ENCODE data around the gene ICA1L.

The ICA1L gene

GRCh38 chr2:202765436-202765835 is 106.1 kb downstream of the ICA1L start:
- Histone ChIP-seq H3K27ac (ENCODE audit: low read depth, low read length) (no peak overlapping the region), H3K4me3 (ENCODE audit: low read depth in 1 of 5, low read length in 5 of 5) (no peak overlapping the region), H3K4me1 (ENCODE audit: control insufficient read depth in 5 of 5, insufficient read depth in 5 of 5, low read length in 5 of 5) (no peaks in the 10 kb centered on the region), H3K36me3 (ENCODE audit: control insufficient read depth in 5 of 5, insufficient read depth in 5 of 5, low read length in 5 of 5) (peaks cover 0 to 16% (median 11%) of the 10 kb centered on the region in 5 donors), H3K9me3 (ENCODE audit: control insufficient read depth in 5 of 5, low read length in 5 of 5) (no peaks in the 10 kb centered on the region), H3K9ac (ENCODE audit: low read length in 5 of 5) (no peak overlapping the region), H3K27me3 (ENCODE audit: control insufficient read depth in 5 of 5, insufficient read depth in 4 of 5, low read length in 5 of 5) (no peaks in the 10 kb centered on the region)

- no peaks in the 10 kb centered on the region for H3K27me3 ChIP-seq (ENCODE audit: control insufficient read depth in 5 of 5, insufficient read depth in 4 of 5, low read length in 5 of 5)
- H3K36me3 ChIP-seq (ENCODE audit: control insufficient read depth in 5 of 5, insufficient read depth in 5 of 5, low read length in 5 of 5) = peaks cover 0 to 20% (median 15%) of the 10 kb centered on the region in 5 donors
- H3K4me1 ChIP-seq (ENCODE audit: control insufficient read depth in 5 of 5, insufficient read depth in 5 of 5, low read length in 5 of 5) = no peaks in the 10 kb centered on the region
- no peak overlapping the region for H3K4me3 ChIP-seq (ENCODE audit: low read depth in 1 of 5, low read length in 5 of 5)
- no peak overlapping the region for H3K9ac ChIP-seq (ENCODE audit: low read length in 5 of 5)
- no peak overlapping the region for H3K27ac ChIP-seq (ENCODE audit: low read depth, low read length)
- no peaks in the 10 kb centered on the region for H3K9me3 ChIP-seq (ENCODE audit: control insufficient read depth in 5 of 5, low read length in 5 of 5)
Observed at GRCh38 chr2:202764991-202765390, 106.6 kb downstream of the ICA1L start.

GRCh38 chr2:202763916-202764315 is 107.7 kb downstream of the ICA1L start:
- no peak overlapping the region for H3K27ac ChIP-seq (ENCODE audit: low read depth, low read length)
- no peaks in the 10 kb centered on the region for H3K27me3 ChIP-seq (ENCODE audit: control insufficient read depth in 5 of 5, insufficient read depth in 4 of 5, low read length in 5 of 5)
- no peaks in the 10 kb centered on the region for H3K4me1 ChIP-seq (ENCODE audit: control insufficient read depth in 5 of 5, insufficient read depth in 5 of 5, low read length in 5 of 5)
- H3K9me3 ChIP-seq (ENCODE audit: control insufficient read depth in 5 of 5, low read length in 5 of 5) = no peaks in the 10 kb centered on the region
- H3K4me3 ChIP-seq (ENCODE audit: low read depth in 1 of 5, low read length in 5 of 5) = no peak overlapping the region
- peaks cover 0 to 29% (median 23%) of the 10 kb centered on the region in 5 donors for H3K36me3 ChIP-seq (ENCODE audit: control insufficient read depth in 5 of 5, insufficient read depth in 5 of 5, low read length in 5 of 5)
- H3K9ac ChIP-seq (ENCODE audit: low read length in 5 of 5) = no peak overlapping the region

- no peaks in the 10 kb centered on the region for H3K27me3 ChIP-seq (ENCODE audit: control insufficient read depth in 5 of 5, insufficient read depth in 4 of 5, low read length in 5 of 5)
- no peaks in the 10 kb centered on the region for H3K9me3 ChIP-seq (ENCODE audit: control insufficient read depth in 5 of 5, low read length in 5 of 5)
- H3K27ac ChIP-seq (ENCODE audit: low read depth, low read length) = no peak overlapping the region
- no peak overlapping the region for H3K9ac ChIP-seq (ENCODE audit: low read length in 5 of 5)
- H3K36me3 ChIP-seq (ENCODE audit: control insufficient read depth in 5 of 5, insufficient read depth in 5 of 5, low read length in 5 of 5) = peaks cover 6 to 34% (median 23%) of the 10 kb centered on the region in 5 donors
- no peaks in the 10 kb centered on the region for H3K4me1 ChIP-seq (ENCODE audit: control insufficient read depth in 5 of 5, insufficient read depth in 5 of 5, low read length in 5 of 5)
- H3K4me3 ChIP-seq (ENCODE audit: low read depth in 1 of 5, low read length in 5 of 5) = no peak overlapping the region
Observed at GRCh38 chr2:202762556-202762955, 109.0 kb downstream of the ICA1L start.

GRCh38 chr2:202760848-202761247 is 110.7 kb downstream of the ICA1L start:
- Histone ChIP-seq H3K27ac (ENCODE audit: low read depth, low read length) (no peak overlapping the region), H3K36me3 (ENCODE audit: control insufficient read depth in 5 of 5, insufficient read depth in 5 of 5, low read length in 5 of 5) (peaks cover 11 to 44% (median 25%) of the 10 kb centered on the region in 5 donors), H3K9ac (ENCODE audit: low read length in 5 of 5) (no peak overlapping the region), H3K4me1 (ENCODE audit: control insufficient read depth in 5 of 5, insufficient read depth in 5 of 5, low read length in 5 of 5) (no peaks in the 10 kb centered on the region), H3K9me3 (ENCODE audit: control insufficient read depth in 5 of 5, low read length in 5 of 5) (no peaks in the 10 kb centered on the region), H3K4me3 (ENCODE audit: low read depth in 1 of 5, low read length in 5 of 5) (no peak overlapping the region), H3K27me3 (ENCODE audit: control insufficient read depth in 5 of 5, insufficient read depth in 4 of 5, low read length in 5 of 5) (no peaks in the 10 kb centered on the region)

GRCh38 chr2:202758604-202759003 is 113.0 kb downstream of the ICA1L start:
- H3K27ac ChIP-seq (ENCODE audit: low read depth, low read length) = no peak overlapping the region
- H3K4me3 ChIP-seq (ENCODE audit: low read depth in 1 of 5, low read length in 5 of 5) = no peak overlapping the region
- H3K27me3 ChIP-seq (ENCODE audit: control insufficient read depth in 5 of 5, insufficient read depth in 4 of 5, low read length in 5 of 5) = no peaks in the 10 kb centered on the region
- no peaks in the 10 kb centered on the region for H3K9me3 ChIP-seq (ENCODE audit: control insufficient read depth in 5 of 5, low read length in 5 of 5)
- no peak overlapping the region for H3K9ac ChIP-seq (ENCODE audit: low read length in 5 of 5)
- no peaks in the 10 kb centered on the region for H3K4me1 ChIP-seq (ENCODE audit: control insufficient read depth in 5 of 5, insufficient read depth in 5 of 5, low read length in 5 of 5)
- H3K36me3 ChIP-seq (ENCODE audit: control insufficient read depth in 5 of 5, insufficient read depth in 5 of 5, low read length in 5 of 5) = peaks cover 11 to 38% (median 16%) of the 10 kb centered on the region in 5 donors

GRCh38 chr2:202758128-202758527 is 113.4 kb downstream of the ICA1L start:
- Histone ChIP-seq H3K4me3 (ENCODE audit: low read depth in 1 of 5, low read length in 5 of 5) (no peak overlapping the region), H3K27me3 (ENCODE audit: control insufficient read depth in 5 of 5, insufficient read depth in 4 of 5, low read length in 5 of 5) (no peaks in the 10 kb centered on the region), H3K27ac (ENCODE audit: low read depth, low read length) (no peak overlapping the region)

GRCh38 chr2:202757339-202757738 is 114.2 kb downstream of the ICA1L start:
- Histone ChIP-seq H3K27me3 (ENCODE audit: control insufficient read depth in 5 of 5, insufficient read depth in 4 of 5, low read length in 5 of 5) (no peaks in the 10 kb centered on the region), H3K36me3 (ENCODE audit: control insufficient read depth in 5 of 5, insufficient read depth in 5 of 5, low read length in 5 of 5) (peaks cover 11 to 38% (median 16%) of the 10 kb centered on the region in 5 donors), H3K4me1 (ENCODE audit: control insufficient read depth in 5 of 5, insufficient read depth in 5 of 5, low read length in 5 of 5) (no peaks in the 10 kb centered on the region), H3K4me3 (ENCODE audit: low read depth in 1 of 5, low read length in 5 of 5) (no peak overlapping the region), H3K9me3 (ENCODE audit: control insufficient read depth in 5 of 5, low read length in 5 of 5) (no peaks in the 10 kb centered on the region), H3K27ac (ENCODE audit: low read depth, low read length) (no peak overlapping the region), H3K9ac (ENCODE audit: low read length in 5 of 5) (no peak overlapping the region)

More at GRCh38 chr2:202758128-202758527, 113.4 kb downstream of the ICA1L start:
- H3K36me3 ChIP-seq (ENCODE audit: control insufficient read depth in 5 of 5, insufficient read depth in 5 of 5, low read length in 5 of 5) = peaks cover 11 to 38% (median 16%) of the 10 kb centered on the region in 5 donors
- H3K9me3 ChIP-seq (ENCODE audit: control insufficient read depth in 5 of 5, low read length in 5 of 5) = no peaks in the 10 kb centered on the region
- no peak overlapping the region for H3K9ac ChIP-seq (ENCODE audit: low read length in 5 of 5)
- no peaks in the 10 kb centered on the region for H3K4me1 ChIP-seq (ENCODE audit: control insufficient read depth in 5 of 5, insufficient read depth in 5 of 5, low read length in 5 of 5)

- peaks cover 11 to 38% (median 16%) of the 10 kb centered on the region in 5 donors for H3K36me3 ChIP-seq (ENCODE audit: control insufficient read depth in 5 of 5, insufficient read depth in 5 of 5, low read length in 5 of 5)
- H3K9me3 ChIP-seq (ENCODE audit: control insufficient read depth in 5 of 5, low read length in 5 of 5) = no peaks in the 10 kb centered on the region
- no peak overlapping the region for H3K4me3 ChIP-seq (ENCODE audit: low read depth in 1 of 5, low read length in 5 of 5)
- H3K9ac ChIP-seq (ENCODE audit: low read length in 5 of 5) = no peak overlapping the region
- no peak overlapping the region for H3K27ac ChIP-seq (ENCODE audit: low read depth, low read length)
- no peaks in the 10 kb centered on the region for H3K4me1 ChIP-seq (ENCODE audit: control insufficient read depth in 5 of 5, insufficient read depth in 5 of 5, low read length in 5 of 5)
- H3K27me3 ChIP-seq (ENCODE audit: control insufficient read depth in 5 of 5, insufficient read depth in 4 of 5, low read length in 5 of 5) = no peaks in the 10 kb centered on the region
Observed at GRCh38 chr2:202756598-202756997, 115.0 kb downstream of the ICA1L start.

- H3K27ac ChIP-seq (ENCODE audit: low read depth, low read length) = no peak overlapping the region
- no peaks in the 10 kb centered on the region for H3K4me1 ChIP-seq (ENCODE audit: control insufficient read depth in 5 of 5, insufficient read depth in 5 of 5, low read length in 5 of 5)
- peaks cover 7 to 27% (median 15%) of the 10 kb centered on the region in 5 donors for H3K36me3 ChIP-seq (ENCODE audit: control insufficient read depth in 5 of 5, insufficient read depth in 5 of 5, low read length in 5 of 5)
- no peaks in the 10 kb centered on the region for H3K9me3 ChIP-seq (ENCODE audit: control insufficient read depth in 5 of 5, low read length in 5 of 5)
- H3K9ac ChIP-seq (ENCODE audit: low read length in 5 of 5) = no peak overlapping the region
- H3K4me3 ChIP-seq (ENCODE audit: low read depth in 1 of 5, low read length in 5 of 5) = no peak overlapping the region
- no peaks in the 10 kb centered on the region for H3K27me3 ChIP-seq (ENCODE audit: control insufficient read depth in 5 of 5, insufficient read depth in 4 of 5, low read length in 5 of 5)
Observed at GRCh38 chr2:202754936-202755335, 116.6 kb downstream of the ICA1L start.

GRCh38 chr2:202752071-202752470 is 119.5 kb downstream of the ICA1L start:
- H3K36me3 ChIP-seq (ENCODE audit: control insufficient read depth in 5 of 5, insufficient read depth in 5 of 5, low read length in 5 of 5) = peaks cover 0 to 8% (median 1%) of the 10 kb centered on the region in 5 donors
- no peaks in the 10 kb centered on the region for H3K4me1 ChIP-seq (ENCODE audit: control insufficient read depth in 5 of 5, insufficient read depth in 5 of 5, low read length in 5 of 5)
- H3K9me3 ChIP-seq (ENCODE audit: control insufficient read depth in 5 of 5, low read length in 5 of 5) = no peaks in the 10 kb centered on the region
- H3K27ac ChIP-seq (ENCODE audit: low read depth, low read length) = no peak overlapping the region
- no peak overlapping the region for H3K9ac ChIP-seq (ENCODE audit: low read length in 5 of 5)
- H3K4me3 ChIP-seq (ENCODE audit: low read depth in 1 of 5, low read length in 5 of 5) = no peak overlapping the region
- no peaks in the 10 kb centered on the region for H3K27me3 ChIP-seq (ENCODE audit: control insufficient read depth in 5 of 5, insufficient read depth in 4 of 5, low read length in 5 of 5)

All from subcutaneous abdominal adipose tissue (tissue), 5 donors.